Hepatocyte (in vitro differentiated cells): Measurements from ENCODE around the gene COA3.

ENCODE experiments used
- CTCF ChIP-seq: fragments of 200-600 bp; sonication (generic); IDR thresholded peaks from 2 replicates; pipeline ENCODE4 v1.5.1; 2016; ENCODE audit warnings: antibody characterized with exemption, mild to moderate bottlenecking; ENCODE audit not compliant: poor library complexity
- EZH2 ChIP-seq: fragments of 200-600 bp; sonication (generic); IDR thresholded peaks from 2 replicates; pipeline ENCODE4 v1.6.1; 2016; ENCODE audit warnings: antibody characterized with exemption, mild to moderate bottlenecking, borderline replicate concordance
- EZH2phosphoT487 ChIP-seq: fragments of 200-600 bp; sonication (generic); IDR thresholded peaks from one replicate; pipeline ENCODE4 v1.6.1; 2018; ENCODE audit warnings: antibody characterized with exemption, mild to moderate bottlenecking, low read depth, moderate library complexity; ENCODE audit not compliant: unreplicated experiment, severe bottlenecking

GRCh38 chr17:42784811-42785592, 13.5 kb downstream of the COA3 start:
- TF ChIP-seq CTCF (no peak), EZH2phosphoT487 (no peak), EZH2 (no peak)
